ENCODE measurements around the gene FYTTD1.

DNA sequence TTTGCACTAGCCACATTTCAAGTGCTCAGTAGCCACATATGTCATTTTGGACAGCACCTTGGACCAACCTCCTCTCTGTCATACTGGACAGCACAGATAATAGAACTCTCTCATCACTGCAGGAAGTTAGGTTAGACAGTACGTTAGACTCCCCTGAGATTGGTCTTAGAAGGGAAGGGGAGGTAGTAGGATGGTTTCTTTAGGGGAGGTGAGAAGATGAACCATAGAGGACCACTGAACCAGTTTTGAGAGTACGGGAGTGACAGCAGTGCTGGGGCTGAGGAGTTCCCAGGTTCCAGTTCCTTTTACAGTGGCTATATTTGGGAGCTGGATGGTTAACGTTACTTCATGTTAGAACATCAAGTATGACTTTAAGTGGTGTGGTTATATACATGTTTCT is 49.2 kb downstream of the FYTTD1 start:
- TF ChIP-seq, protein P1, sequence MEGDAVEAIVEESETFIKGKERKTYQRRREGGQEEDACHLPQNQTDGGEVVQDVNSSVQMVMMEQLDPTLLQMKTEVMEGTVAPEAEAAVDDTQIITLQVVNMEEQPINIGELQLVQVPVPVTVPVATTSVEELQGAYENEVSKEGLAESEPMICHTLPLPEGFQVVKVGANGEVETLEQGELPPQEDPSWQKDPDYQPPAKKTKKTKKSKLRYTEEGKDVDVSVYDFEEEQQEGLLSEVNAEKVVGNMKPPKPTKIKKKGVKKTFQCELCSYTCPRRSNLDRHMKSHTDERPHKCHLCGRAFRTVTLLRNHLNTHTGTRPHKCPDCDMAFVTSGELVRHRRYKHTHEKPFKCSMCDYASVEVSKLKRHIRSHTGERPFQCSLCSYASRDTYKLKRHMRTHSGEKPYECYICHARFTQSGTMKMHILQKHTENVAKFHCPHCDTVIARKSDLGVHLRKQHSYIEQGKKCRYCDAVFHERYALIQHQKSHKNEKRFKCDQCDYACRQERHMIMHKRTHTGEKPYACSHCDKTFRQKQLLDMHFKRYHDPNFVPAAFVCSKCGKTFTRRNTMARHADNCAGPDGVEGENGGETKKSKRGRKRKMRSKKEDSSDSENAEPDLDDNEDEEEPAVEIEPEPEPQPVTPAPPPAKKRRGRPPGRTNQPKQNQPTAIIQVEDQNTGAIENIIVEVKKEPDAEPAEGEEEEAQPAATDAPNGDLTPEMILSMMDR (IDR thresholded peaks at IDR 0.05; ENCODE audit: insufficient read depth, low read depth, low read length), result no peak
- TF ChIP-seq EZH2 (IDR thresholded peaks at IDR 0.05; ENCODE audit: insufficient read depth, low read length), result no peak
